ENCODE data around the gene HAGHL. TPM values are rescaled to one million over a fixed set of nuclear protein-coding genes. Genes with fewer than 3 reads are reported as not detected.

The HAGHL gene
- total RNA-seq, 4 donors from 2014 or later, result 1.7 to 5.7 (median 4.8) TPM; not detected in 1

DNA sequence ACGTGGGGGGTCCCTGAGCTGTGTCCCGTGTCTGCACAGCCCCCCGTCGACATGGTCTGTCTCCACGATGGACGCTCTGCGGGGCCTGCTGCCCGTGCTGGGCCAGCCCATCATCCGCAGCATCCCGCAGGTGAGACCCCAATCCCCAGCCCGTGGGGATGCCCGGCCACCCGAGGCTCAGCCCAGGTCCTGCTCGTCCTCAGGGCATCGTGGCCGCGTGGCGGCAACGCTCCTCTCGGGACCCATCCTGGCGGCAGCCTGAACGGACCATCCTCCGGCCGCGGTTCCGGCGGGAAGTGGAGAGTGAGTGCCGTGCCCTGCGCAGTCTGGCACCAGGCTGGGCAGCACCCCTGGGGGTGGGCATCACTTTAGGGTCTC, 38.6 kb downstream of the HAGHL start:
- WGBS, 2 donors, result 92% methylated on average over 4 of the region's 29 CpGs; no CpG with 5 or more reads in 1 of the 2 donors
- Histone ChIP-seq H3K27me3 (peaks cover 0 to 65% (median 0%) of the 10 kb centered on the region in 4 donors), H3K36me3 (no peaks in the 10 kb centered on the region), H3K4me1 (peaks cover 3 to 28% (median 4%) of the 10 kb centered on the region in 3 donors), H3K27ac (no peak overlapping the region), H3K4me3 (no peak overlapping the region), H3K9me3 (no peaks in the 10 kb centered on the region)
- TF ChIP-seq, protein P1, sequence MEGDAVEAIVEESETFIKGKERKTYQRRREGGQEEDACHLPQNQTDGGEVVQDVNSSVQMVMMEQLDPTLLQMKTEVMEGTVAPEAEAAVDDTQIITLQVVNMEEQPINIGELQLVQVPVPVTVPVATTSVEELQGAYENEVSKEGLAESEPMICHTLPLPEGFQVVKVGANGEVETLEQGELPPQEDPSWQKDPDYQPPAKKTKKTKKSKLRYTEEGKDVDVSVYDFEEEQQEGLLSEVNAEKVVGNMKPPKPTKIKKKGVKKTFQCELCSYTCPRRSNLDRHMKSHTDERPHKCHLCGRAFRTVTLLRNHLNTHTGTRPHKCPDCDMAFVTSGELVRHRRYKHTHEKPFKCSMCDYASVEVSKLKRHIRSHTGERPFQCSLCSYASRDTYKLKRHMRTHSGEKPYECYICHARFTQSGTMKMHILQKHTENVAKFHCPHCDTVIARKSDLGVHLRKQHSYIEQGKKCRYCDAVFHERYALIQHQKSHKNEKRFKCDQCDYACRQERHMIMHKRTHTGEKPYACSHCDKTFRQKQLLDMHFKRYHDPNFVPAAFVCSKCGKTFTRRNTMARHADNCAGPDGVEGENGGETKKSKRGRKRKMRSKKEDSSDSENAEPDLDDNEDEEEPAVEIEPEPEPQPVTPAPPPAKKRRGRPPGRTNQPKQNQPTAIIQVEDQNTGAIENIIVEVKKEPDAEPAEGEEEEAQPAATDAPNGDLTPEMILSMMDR (IDR thresholded peaks at IDR 0.05), result no peak
- intact Hi-C loops (cut with DNase I), result no loop called here
- DNase-seq, result no peak

- no peaks in the 10 kb centered on the region for H3K36me3 ChIP-seq
- no peak for TF ChIP-seq POLR2A (IDR thresholded peaks at IDR 0.05)
- TF ChIP-seq, protein P1 (IDR thresholded peaks at IDR 0.05), result no peak
- intact Hi-C loops (cut with DNase I), result no loop called here
- DNase-seq, result no peak
- peaks cover 0 to 61% (median 0%) of the 10 kb centered on the region in 4 donors for H3K27me3 ChIP-seq
- H3K9me3 ChIP-seq, result no peaks in the 10 kb centered on the region
- H3K27ac ChIP-seq, result no peak overlapping the region
- H3K4me3 ChIP-seq, result no peak overlapping the region
- peaks cover 0 to 21% (median 0%) of the 10 kb centered on the region in 3 donors for H3K4me1 ChIP-seq
- WGBS, 2 donors, result 88% methylated on average over 6 of the region's 29 CpGs; no CpG with 5 or more reads in 1 of the 2 donors
Measured at GRCh38 chr16:766008-766819, 39.3 kb downstream of the HAGHL start.

DNA sequence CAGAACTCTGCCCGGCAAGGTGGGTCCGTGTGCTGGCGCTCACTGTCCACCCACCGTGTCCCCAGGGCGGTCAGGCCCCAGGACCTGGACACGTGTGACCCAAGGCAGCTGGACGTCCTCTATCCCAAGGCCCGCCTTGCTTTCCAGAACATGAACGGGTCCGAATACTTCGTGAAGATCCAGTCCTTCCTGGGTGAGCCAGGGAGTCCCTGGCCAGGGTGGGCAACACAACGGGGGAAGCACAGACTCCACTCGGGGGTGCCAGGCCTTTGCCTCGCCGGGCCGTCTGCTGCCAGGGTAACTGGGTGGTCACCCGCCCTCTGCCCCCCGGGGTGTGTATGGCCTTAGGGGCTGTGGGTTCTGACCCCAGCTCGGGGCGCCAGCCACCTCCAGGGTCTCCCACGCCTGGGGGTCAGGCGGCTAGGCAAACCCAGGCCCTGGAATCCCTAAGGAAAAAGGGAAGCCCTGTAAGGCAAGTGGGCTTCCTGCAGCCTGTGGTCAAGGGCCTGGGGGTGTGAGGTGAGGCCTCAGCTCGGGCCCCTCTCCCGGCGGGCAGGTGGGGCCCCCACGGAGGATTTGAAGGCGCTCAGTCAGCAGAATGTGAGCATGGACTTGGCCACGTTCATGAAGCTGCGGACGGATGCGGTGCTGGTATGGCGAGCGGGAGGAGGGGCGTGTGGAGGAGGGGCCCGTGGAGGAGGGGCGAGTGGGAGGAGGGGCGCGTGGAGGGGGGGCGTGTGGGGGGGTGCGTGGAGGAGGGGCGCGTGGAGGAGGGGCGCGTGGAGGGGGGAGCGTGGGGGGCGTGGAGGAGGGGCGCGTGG, 40.1 kb downstream of the HAGHL start:
- intact Hi-C loops (cut with DNase I), result no loop called here
- Histone ChIP-seq H3K36me3 (no peaks in the 10 kb centered on the region), H3K27me3 (peaks cover 0 to 55% (median 0%) of the 10 kb centered on the region in 4 donors), H3K4me1 (peaks cover 0 to 13% (median 0%) of the 10 kb centered on the region in 3 donors), H3K4me3 (no peak overlapping the region), H3K27ac (no peak overlapping the region), H3K9me3 (no peaks in the 10 kb centered on the region)
- WGBS, 2 donors, result no CpG with 5 or more reads among the region's 48 CpGs
- no peak for DNase-seq
- TF ChIP-seq POLR2A (IDR thresholded peaks at IDR 0.05), result no peak
- TF ChIP-seq, protein P1 (IDR thresholded peaks at IDR 0.05), result no peak

GRCh38 chr16:767743-768235, 40.9 kb downstream of the HAGHL start:
- Histone ChIP-seq H3K9me3 (no peaks in the 10 kb centered on the region), H3K27ac (no peak overlapping the region), H3K4me1 (peaks cover 0 to 9% (median 0%) of the 10 kb centered on the region in 3 donors), H3K27me3 (peaks cover 0 to 51% (median 0%) of the 10 kb centered on the region in 4 donors), H3K4me3 (no peak overlapping the region), H3K36me3 (no peaks in the 10 kb centered on the region)
- intact Hi-C loops (cut with DNase I), result no loop called here
- DNase-seq, result no peak
- TF ChIP-seq POLR2A (IDR thresholded peaks at IDR 0.05), result no peak
- TF ChIP-seq, protein P1 (IDR thresholded peaks at IDR 0.05), result no peak
- 30% methylated on average over 2 to 4 of the region's 38 CpGs for WGBS, 2 donors

Measured in esophagus squamous epithelium (tissue), 5 donors.